Heart left ventricle (tissue), 16 donors: ENCODE results near the gene PLEKHO2. TPM values are rescaled to one million over a fixed set of nuclear protein-coding genes. Genes with fewer than 3 reads are reported as not detected.
A peak's percentile ranks its signal among the peaks of the same experiment; 100 is the strongest.

Experiments
- ATAC-seq, 4 donors: fragments of 200-7000 bp; cut with Tn5 transposase; one replicate each; pipeline ENCODE4 v1.9.1; 2020 to 2022; ENCODE audit warnings: moderate library complexity in 4 of 4, mild to moderate bottlenecking in 3 of 4, moderate number of reproducible peaks in 1 of 4
- DNase-seq, 5 donors: peaks; one replicate each; pipeline ENCODE4 v3.0.0-alpha.2; 2020
- H3K27ac ChIP-seq, 12 donors: fragments of 200-600 bp; sonication (generic) in 4 of 12; one replicate each; pipeline versions ENCODE4 v1.5.0 to v1.8.0; 2016 to 2022; ENCODE audit warnings: mild to moderate bottlenecking in 2 of 12
- H3K27me3 ChIP-seq, 9 donors: fragments of 200-600 bp; sonication (generic) in 2 of 9; one replicate each; pipeline versions ENCODE4 v1.5.1 to v1.8.0; 2016 to 2022; ENCODE audit warnings: mild to moderate bottlenecking in 3 of 9
- H3K36me3 ChIP-seq, 9 donors: fragments of 200-600 bp; sonication (generic) in 2 of 9; one replicate each; pipeline versions ENCODE4 v1.5.0 to v1.8.0; 2018 to 2022; ENCODE audit warnings: mild to moderate bottlenecking in 2 of 9
- H3K4me1 ChIP-seq, 12 donors: fragments of 200-600 bp; sonication (generic) in 4 of 12; one replicate each; pipeline versions ENCODE4 v1.5.0 to v1.8.0; 2016 to 2022; ENCODE audit warnings: mild to moderate bottlenecking in 3 of 12
- H3K4me3 ChIP-seq, 12 donors: fragments of 200-600 bp; sonication (generic) in 4 of 12; one replicate each; pipeline versions ENCODE4 v1.5.0 to v1.8.0; 2017 to 2022; ENCODE audit warnings: mild to moderate bottlenecking in 9 of 12, moderate library complexity in 4 of 12
- H3K9me3 ChIP-seq, 12 donors: fragments of 200-600 bp; sonication (generic) in 4 of 12; one replicate each; pipeline versions ENCODE4 v1.5.0 to v1.8.0; 2016 to 2022; ENCODE audit warnings: mild to moderate bottlenecking in 1 of 12
- CTCF ChIP-seq, 12 donors: fragments of 200-600 bp; sonication (generic) in 4 of 12; IDR thresholded peaks; one replicate each; pipeline versions ENCODE4 v1.5.0 to v1.8.0; 2018 to 2022; ENCODE audit warnings: antibody characterized with exemption in 12 of 12, mild to moderate bottlenecking in 5 of 12
- POLR2A ChIP-seq, 2 donors: fragments of 450-650 bp; IDR thresholded peaks; one replicate each; pipeline ENCODE4 v1.6.1; 2017; ENCODE audit warnings: antibody characterized with exemption in 2 of 2, mild to moderate bottlenecking in 2 of 2, moderate library complexity in 2 of 2
- WGBS, 4 donors: extraction: QIAGEN DNeasy Blood & Tissue Kit in 2 of 4; methylation state at CpG; one replicate each; pipeline versions ENCODE4 v1.1.5 to v1.1.7; 2013 to 2018; 5-methylcytosine and 5-hydroxymethylcytosine counted together
- intact Hi-C, 10 donors: fragments of 100-400 bp; cut with DNase I; formaldehyde crosslinking; loops; one replicate each; pipeline versions ENCODE4 v1.11.1 to v1.14.2; 2022
- polyA plus RNA-seq, 2 donors: library from polyadenylated mRNA; stranded (reverse); fragments of 200-250 nt; gene quantifications; one replicate each; pipeline ENCODE4 v1.2.3, GENCODE V29; 2013
- total RNA-seq, 9 donors: library from RNA; depleted of rRNA in 2 of 9; stranded (reverse); fragments of >200 nt in 2 of 9; fragmentation: NEBNext Ultra II Directional in 3 of 9; extraction: Animal tissue kit (Norgen Biotek cat#: 25700) in 3 of 9; gene quantifications; one replicate each; pipeline versions ENCODE4 v1.1.0 to v1.2.4, GENCODE V29; 2016 to 2023
- donor health status: ischemic (EF 13 %, LVEDD 7.1; RV severe dilation, severe dysfunction).
- donor health status: healthy with polysubstance abuse.
- donor health status: DM: no; HTN: yes; CAD: no.
- donor health status: DM: no; HTN: no; CAD: no.
- donor health status: ischemic (EF 25% LVEDD 6.9; RV normal size, moderate dysfunction).
- donor health status: ischemic (EF 25% LVEDD 5.7; RV mildly dilated, moderate dysfunction).
- donor health status: healthy.
- donor health status: DM: yes; HTN: yes; CAD: no.
- donor health status: ischemic (EF 35%, LVEDD 5.7; RV mildly dilated, moderate dysfunction).
- donor health status: nonischemic (EF 11% LVEDD 7.7; RV severe dilation, severe dysfunction).
- donor health status: DM: yes; HTN: yes; CAD: no.
- donor health status: PGD.
- donor health status: ischemic (EF 29% LVEDD 5.4; RV normal size, mild dysfunction).
- donor health status: nonischemic (EF 23%, LVEDD 6.1; RV moderate dilation, normal function).

The PLEKHO2 gene
- total and polyA plus RNA-seq, 11 donors = 5.3 to 50.8 (median 9.2) TPM

- WGBS, 4 donors = 77 to 93% (median 90%) methylated on average over 4 of the region's 4 CpGs
Observed at GRCh38 chr15:64902863-64903262, 61.1 kb downstream of the PLEKHO2 start.

GRCh38 chr15:64903326-64903950, 61.7 kb downstream of the PLEKHO2 start:
- WGBS, 4 donors = 87 to 94% (median 90%) methylated on average over 4 of the region's 4 CpGs
- H3K27me3 ChIP-seq = no peaks in the 10 kb centered on the region
- H3K27ac ChIP-seq = peak overlapping the region in 1 of 12 donors; percentile 80
- intact Hi-C loops = loop anchor here in 1 of 10 donors (10.0 kb wide), 1 partner anchor 89 kb away; no protein-coding TSS in a partner anchor
- H3K9me3 ChIP-seq = peaks cover 0 to 20% (median 11%) of the 10 kb centered on the region in 12 donors
- no peak for TF ChIP-seq CTCF (IDR thresholded peaks at IDR 0.05)
- TF ChIP-seq POLR2A (IDR thresholded peaks at IDR 0.05) = no peak
- H3K4me1 ChIP-seq = peaks cover 0 to 50% (median 2%) of the 10 kb centered on the region in 12 donors
- DNase-seq = no peak
- H3K4me3 ChIP-seq = no peak overlapping the region
- ATAC-seq = no peak
- H3K36me3 ChIP-seq = no peaks in the 10 kb centered on the region

More at GRCh38 chr15:64902863-64903262, 61.1 kb downstream of the PLEKHO2 start:
- Histone ChIP-seq H3K27ac (peak overlapping the region in 1 of 12 donors; percentile 80), H3K9me3 (peaks cover 0 to 20% (median 11%) of the 10 kb centered on the region in 12 donors), H3K4me3 (no peak overlapping the region), H3K4me1 (peaks cover 0 to 56% (median 7%) of the 10 kb centered on the region in 12 donors), H3K36me3 (no peaks in the 10 kb centered on the region), H3K27me3 (no peaks in the 10 kb centered on the region)
- DNase-seq = no peak
- ATAC-seq = no peak
- no peak for TF ChIP-seq CTCF (IDR thresholded peaks at IDR 0.05)
- TF ChIP-seq POLR2A (IDR thresholded peaks at IDR 0.05) = no peak
- intact Hi-C loops = loop anchor here in 1 of 10 donors (10.0 kb wide), 1 partner anchor 88 kb away; no protein-coding TSS in a partner anchor

- no peak for ATAC-seq
- H3K9me3 ChIP-seq = peaks cover 0 to 20% (median 11%) of the 10 kb centered on the region in 12 donors
- no peak for DNase-seq
- H3K27ac ChIP-seq = peak overlapping the region in 1 of 12 donors; percentile 80
- 91 to 97% (median 93%) methylated on average over 4 of the region's 4 CpGs for WGBS, 4 donors
- peaks cover 0 to 43% (median 2%) of the 10 kb centered on the region in 12 donors for H3K4me1 ChIP-seq
- intact Hi-C loops = loop anchor here in 3 of 10 donors (2.0 to 10.0 kb wide), 3 partner anchors 89 to 217 kb away; no protein-coding TSS in a partner anchor
- no peak for TF ChIP-seq CTCF (IDR thresholded peaks at IDR 0.05)
- no peak for TF ChIP-seq POLR2A (IDR thresholded peaks at IDR 0.05)
- H3K36me3 ChIP-seq = no peaks in the 10 kb centered on the region
- H3K27me3 ChIP-seq = no peaks in the 10 kb centered on the region
- no peak overlapping the region for H3K4me3 ChIP-seq
Observed at GRCh38 chr15:64904189-64904588, 62.5 kb downstream of the PLEKHO2 start.

- 15 to 18% (median 16%) methylated on average over 30 of the region's 30 CpGs for WGBS, 4 donors
- DNase-seq (peak; percentile 81 to 92 (median 83)), ATAC-seq (peak; percentile 68 to 95 (median 94))
- H3K27me3 ChIP-seq = peaks cover 0 to 2% (median 0%) of the 10 kb centered on the region in 9 donors
- H3K4me1 ChIP-seq = peaks cover 0 to 38% (median 2%) of the 10 kb centered on the region in 12 donors
- H3K9me3 ChIP-seq = peaks cover 0 to 17% (median 11%) of the 10 kb centered on the region in 12 donors
- peak overlapping the region in 4 of 12 donors; percentile 5 to 59 (median 42) for H3K27ac ChIP-seq
- TF ChIP-seq CTCF (IDR thresholded peaks at IDR 0.05) (peak; percentile 82 to 96 (median 91)), POLR2A (IDR thresholded peaks at IDR 0.05) (no peak)
- no peaks in the 10 kb centered on the region for H3K36me3 ChIP-seq
- intact Hi-C loops = loop anchor here in 9 of 10 donors (1.0 to 10.0 kb wide), 10 partner anchors 78 to 218 kb away; partner anchors contain the start of gene PIF1 (in 1 of the 9)
- H3K4me3 ChIP-seq = peak overlapping the region in 10 of 12 donors; percentile 10 to 59 (median 44)
Observed at GRCh38 chr15:64905119-64905831, 63.6 kb downstream of the PLEKHO2 start.
